ENCODE results near the gene ARSG.

Gene ARSG

DNA sequence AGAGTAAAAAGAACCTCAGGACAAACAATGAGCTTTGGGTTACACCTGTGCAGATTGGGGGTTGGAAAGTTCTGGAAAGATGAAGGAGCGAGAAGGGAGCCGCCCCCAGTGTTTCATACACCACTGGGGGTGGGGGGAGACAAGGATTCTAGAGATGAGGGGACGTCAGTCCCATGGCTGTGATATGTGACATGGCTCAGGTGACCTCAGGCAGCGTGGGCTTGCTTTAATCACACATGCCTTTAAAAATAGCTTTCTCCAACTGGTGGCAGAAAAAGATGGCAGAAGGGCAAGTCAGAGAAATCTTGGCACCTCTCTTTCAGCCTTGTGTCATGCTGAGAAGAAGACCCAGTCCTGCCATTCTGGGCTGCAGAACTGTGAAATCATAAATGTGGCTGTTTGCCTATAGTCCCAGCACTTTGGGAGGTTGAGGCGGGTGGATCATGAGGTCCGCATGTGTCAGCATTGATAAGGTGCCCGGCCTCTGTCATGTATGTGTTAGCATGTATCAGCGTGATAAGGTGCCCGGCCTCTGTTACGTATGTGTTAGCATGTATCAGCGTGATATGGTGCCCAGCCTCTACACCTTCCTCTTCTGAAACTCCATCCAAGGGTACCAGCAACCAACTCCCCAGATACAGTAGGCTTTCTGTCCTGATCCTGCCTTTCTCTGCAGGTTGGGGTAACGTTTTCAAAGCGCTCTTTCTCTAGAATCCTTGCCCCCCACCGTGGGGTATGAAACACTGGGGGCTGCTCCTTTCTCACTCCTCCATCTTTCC is 141.0 kb downstream of the ARSG start:
- DNase-seq, result no peak

- DNase-seq, result no peak
Measured at GRCh38 chr17:68433211-68433610, 141.9 kb downstream of the ARSG start.

GRCh38 chr17:68433911-68434508 is 142.7 kb downstream of the ARSG start:
- DNase-seq, result no peak

GRCh38 chr17:68435361-68435760 is 144.1 kb downstream of the ARSG start:
- no peak for DNase-seq

GRCh38 chr17:68435876-68436842 is 144.9 kb downstream of the ARSG start:
- peak; percentile 72 to 76 for DNase-seq

- DNase-seq, result peak in 1 of 2 experiments; percentile 26
Measured at GRCh38 chr17:68437979-68438822, 146.9 kb downstream of the ARSG start.

DNA sequence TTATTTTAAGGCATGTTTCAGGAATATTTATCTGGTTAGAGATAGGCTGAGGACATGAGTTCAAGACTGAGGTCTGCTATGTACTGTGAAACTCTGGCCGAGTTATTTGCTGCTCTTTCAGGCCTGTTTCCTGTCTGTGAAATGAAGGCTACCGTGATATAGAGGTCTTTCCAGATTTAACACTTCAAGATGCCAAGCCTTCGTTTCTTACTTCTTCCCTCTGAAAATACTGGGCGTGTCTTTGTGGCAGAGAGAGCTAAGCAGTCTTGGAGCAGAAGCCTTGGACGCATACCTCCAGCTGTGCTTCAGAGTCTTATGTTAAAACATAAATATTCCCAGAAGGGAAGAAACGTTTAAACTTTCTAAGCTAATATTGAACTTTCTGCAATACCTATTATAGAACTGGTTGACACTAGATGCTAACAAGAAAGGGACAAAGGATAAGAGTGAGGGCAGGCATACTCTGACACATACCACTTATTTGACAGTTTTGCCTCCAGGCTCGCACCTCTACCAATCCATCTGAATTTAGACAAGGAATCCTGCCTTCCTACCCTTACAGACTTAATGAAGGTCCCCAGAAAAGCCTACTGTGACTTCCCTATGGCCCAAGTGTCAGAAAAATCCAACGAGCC is 148.5 kb downstream of the ARSG start:
- no peak for DNase-seq

DNA sequence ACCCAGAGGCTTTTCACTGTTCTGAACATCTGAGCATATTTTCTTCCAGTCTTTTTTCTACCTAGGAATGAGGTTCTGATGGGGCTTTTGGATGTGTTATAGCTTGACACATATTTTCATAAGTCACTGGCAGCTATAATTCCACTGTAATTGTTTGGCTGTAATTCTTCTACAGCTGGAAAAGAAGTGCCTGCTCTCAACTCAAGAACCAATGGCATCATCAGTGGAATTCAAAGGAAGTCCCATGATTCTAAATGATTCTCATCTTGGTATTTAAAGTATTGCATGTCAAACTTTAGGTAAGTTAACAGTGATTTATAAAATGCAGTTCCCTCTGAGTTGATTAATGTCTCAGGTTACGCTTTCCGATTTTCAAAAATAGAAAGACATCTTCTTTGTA is 149.2 kb downstream of the ARSG start:
- DNase-seq, result no peak

GRCh38 chr17:68441070-68441770 is 149.9 kb downstream of the ARSG start:
- DNase-seq, result no peak

GRCh38 chr17:68443972-68444464 is 152.7 kb downstream of the ARSG start:
- no peak for DNase-seq

DNA sequence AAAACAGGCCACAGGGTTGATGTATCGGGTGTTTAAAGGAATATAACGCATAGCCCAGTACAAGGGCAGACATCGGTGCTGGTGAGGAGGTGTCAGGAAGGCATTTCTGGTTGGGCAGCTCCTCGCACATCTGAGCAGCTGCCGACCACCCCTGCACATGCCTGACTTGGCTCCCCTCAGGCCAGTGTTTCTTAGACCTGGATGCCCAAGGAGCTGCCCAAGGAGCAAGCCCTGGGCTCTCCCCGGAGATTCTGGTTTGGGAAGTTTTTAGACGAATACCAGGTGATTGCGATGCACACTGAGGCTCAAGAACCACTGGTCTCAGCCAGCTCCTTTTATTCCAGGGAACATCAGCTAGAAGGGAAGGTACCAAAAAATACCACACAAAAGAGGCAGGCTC is 154.4 kb downstream of the ARSG start:
- no peak for DNase-seq

- no peak for DNase-seq
Measured at GRCh38 chr17:68446626-68447041, 155.3 kb downstream of the ARSG start.

DNA sequence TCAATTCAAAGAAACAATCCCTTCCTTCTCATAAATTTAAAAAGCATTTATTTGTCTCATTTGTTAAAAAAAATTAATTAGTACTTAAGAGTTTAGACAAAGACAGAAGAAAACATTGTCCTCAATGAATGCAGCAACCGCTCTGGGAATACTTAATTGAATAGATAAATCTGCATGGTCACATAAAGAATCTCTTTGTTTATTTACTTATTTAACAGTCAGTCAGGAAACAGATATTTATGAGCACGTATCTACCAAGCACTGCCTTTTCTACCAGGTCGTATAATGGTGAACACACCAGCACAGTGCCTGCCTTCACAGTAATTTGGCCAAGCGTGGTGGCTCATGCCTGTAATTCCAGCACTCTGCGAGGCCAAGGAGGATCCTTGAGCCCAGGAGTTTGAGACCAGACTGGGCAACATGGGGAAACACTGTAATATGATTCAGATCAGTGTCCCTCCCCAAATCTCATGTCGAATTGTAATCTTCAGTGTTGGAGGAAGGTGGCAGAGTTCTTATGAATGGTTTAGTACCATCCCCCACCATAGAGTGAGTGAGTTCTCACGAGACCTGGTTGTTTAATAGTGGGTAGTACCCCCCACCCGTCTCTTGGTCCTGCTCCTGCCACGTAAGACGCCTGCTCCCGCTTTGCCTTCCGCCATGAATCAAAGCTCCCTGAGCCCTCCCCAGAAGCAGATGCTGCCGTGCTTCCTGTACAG is 157.9 kb downstream of the ARSG start:
- DNase-seq, result no peak

GRCh38 chr17:68450391-68450790 is 159.1 kb downstream of the ARSG start:
- DNase-seq, result no peak

DNA sequence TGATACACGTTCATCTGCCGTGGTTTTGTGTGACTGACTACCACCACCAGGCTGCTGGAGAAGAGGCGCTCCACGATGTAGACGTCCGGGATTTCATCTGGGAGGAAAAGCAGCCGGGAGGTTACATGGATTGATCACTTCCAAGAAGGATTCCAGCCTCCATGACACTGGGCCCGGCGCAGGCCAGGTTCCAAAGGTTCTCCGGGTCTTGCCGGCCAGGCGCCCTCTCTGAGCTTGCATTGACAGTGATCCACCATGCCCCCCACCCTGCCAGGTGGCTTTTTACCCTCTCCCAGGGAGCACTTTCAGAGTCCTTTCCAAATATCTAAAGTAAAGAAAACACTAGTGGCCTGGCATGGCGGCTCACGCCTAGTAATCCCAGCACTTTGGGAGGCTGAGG is 159.5 kb downstream of the ARSG start:
- DNase-seq, result no peak

- no peak for DNase-seq
Measured at GRCh38 chr17:68451670-68452354, 160.5 kb downstream of the ARSG start.

DNA sequence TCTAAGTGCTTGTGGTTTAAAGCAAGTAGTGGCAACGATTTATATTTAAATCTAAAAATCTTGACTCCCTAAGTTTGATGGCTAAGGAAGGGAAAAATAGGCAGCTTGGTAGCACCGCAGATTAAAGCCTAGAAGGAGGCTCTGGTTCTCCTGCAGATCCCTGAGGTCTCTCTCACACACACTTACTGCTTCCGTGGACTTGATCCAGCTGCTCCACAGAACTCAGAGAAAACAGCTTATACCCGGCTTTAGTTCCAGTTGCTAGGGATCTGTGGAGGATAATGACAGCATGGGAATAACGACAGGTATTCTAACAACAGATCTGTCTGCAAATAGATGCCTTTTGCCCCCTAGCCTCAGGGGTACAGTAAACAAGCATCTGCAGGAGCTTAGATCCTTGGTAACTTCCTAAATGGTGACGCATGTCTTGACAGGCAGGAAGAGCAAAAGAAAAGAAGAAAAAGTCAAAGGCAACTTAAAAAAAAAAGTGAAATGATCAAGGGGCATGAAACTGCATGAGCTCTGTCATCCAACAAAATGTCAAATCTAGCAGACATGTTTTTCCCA is 161.5 kb downstream of the ARSG start:
- no peak for DNase-seq

- DNase-seq, result no peak
Measured at GRCh38 chr17:68453991-68454665, 162.8 kb downstream of the ARSG start.

GRCh38 chr17:68455901-68456338 is 164.6 kb downstream of the ARSG start:
- DNase-seq, result no peak
